SK-N-MC (cell line): ENCODE results near the gene ANK3.

Experiments used
- EZH2 ChIP-seq: fragments of 200-600 bp; sonication (generic); IDR thresholded peaks from one replicate; pipeline ENCODE4 v1.6.1; 2017; ENCODE audit warnings: antibody characterized with exemption
- FOXP2 ChIP-seq: optimal IDR thresholded peaks from 2 replicates; pipeline ENCODE3; 2011; ENCODE audit warnings: mild to moderate bottlenecking, moderate library complexity; ENCODE audit not compliant: insufficient read depth; ENCODE audit errors: extremely low read length, control extremely low read depth
- POLR2AphosphoS5 ChIP-seq: IDR thresholded peaks from 2 replicates; pipeline ENCODE4 v1.6.1; 2012; ENCODE audit warnings: mild to moderate bottlenecking, low read depth, low read length, borderline replicate concordance

DNA sequence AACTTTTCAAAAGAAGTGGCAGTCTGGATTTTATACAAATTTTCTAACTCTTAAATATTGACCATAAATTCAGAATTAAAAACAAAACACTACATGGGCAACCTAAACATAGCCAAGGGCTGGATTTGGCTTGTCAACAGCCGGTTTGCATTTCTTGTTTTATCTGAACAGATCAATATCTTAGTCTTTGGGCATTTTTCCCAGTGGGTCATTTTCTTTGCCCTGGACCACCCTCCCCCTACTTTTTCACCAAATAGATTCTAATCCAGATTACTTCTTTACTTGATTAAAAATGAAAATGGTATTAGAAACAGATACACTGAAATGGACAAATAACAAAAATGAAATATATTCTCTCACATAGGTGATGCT, 189.0 kb downstream of the ANK3 start:
- TF ChIP-seq POLR2AphosphoS5 (no peak), EZH2 (no peak), FOXP2 (no peak)
